ENCODE results near the gene TST.

Gene TST

DNA sequence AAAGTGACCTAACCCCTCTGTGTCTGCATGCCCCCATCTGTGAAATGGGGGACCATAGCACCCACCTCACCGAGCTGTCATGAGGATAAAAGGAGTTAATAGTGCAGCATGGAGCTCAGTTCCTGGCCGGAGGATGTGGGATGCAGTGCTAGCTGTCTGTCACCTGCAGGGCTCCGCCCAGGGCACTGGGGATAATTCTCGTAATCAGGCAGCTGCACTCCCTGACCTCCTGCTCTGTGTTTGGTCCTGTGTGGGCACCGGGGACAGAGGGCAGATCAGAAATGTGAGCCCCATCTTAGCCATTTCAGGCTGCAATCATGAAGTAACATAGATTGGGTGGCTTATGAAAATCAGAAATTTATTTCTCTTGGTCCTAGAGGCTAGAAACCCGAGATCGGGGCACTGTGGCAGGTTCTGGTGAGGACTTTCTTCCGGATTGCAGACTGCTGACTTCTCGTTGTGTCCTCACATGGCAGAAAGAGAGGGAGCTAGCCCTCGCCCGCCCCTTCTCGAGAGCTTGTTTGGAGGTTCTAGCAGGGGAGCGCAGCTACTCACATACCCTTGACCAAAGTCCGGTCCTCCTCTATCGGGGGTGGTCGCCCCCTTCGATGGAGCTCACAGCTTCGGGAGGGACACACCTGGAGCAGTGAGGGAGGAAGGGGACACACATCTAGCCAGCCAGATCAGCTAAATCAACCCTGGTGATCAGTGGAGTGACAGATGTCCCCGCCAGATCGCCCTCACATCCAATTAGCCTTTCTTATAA, 35.5 kb upstream of the TST start:
- H3K4me3 ChIP-seq (ENCODE audit: low read length): no peak overlapping the region
- DNase-seq (ENCODE audit: low read depth, low spot score): no peak

DNA sequence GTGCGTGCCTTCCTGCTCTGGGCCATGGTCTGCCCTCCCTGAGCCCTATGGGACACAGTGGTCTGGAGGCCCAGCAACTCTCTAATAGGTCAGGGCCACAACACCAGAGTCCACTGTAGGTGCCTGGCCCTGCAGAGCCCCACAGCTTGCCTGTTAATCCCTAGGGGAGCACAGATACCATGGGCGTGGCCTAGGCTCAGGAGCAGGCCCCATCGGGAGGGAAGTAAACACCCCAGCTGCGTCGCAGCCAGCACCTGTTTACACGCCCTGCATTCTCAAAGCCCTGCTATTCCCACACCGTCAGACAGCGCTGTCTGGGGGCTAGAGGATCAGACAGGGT, 34.8 kb upstream of the TST start:
- DNase-seq (ENCODE audit: low read depth, low spot score): no peak
- H3K4me3 ChIP-seq (ENCODE audit: low read length): no peak overlapping the region

DNA sequence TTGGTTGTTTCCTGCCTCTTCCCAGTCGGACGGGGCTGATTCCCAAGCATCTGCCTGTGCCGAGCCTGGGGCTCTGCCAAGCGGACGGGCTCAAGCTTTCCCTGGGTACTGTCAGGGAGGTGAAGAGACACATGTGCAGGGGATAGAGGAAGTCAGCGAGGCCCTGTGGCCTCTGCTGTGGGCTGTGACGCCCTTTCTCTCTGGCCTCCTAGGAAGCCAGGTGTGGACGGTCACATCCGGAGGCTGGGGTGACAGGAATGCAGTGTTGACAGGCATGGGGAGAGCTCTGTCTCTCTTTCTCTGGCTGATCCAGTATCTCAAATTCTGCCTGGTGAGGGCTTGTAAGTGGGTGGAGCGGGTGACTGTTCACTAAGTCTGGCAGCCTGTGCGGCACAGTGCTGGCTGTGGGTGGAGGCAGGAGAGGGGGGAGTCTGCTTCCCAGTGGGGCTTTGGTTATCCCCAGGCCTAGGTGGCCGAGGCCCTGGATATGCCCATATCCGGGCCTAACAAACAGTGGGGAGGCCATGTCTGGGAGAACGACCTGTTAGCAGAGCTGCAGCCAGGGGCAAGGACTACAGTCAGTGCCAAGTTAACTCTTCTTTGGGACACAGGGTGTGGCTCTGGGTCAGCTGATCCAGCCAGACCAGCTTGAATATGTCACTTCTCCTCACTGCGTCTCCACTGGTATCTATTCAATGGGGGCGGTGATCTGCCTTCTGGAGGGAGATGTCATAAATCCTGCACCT, 34.2 kb upstream of the TST start:
- no peak overlapping the region for H3K4me3 ChIP-seq (ENCODE audit: low read length)
- no peak for DNase-seq (ENCODE audit: low read depth, low spot score)

DNA sequence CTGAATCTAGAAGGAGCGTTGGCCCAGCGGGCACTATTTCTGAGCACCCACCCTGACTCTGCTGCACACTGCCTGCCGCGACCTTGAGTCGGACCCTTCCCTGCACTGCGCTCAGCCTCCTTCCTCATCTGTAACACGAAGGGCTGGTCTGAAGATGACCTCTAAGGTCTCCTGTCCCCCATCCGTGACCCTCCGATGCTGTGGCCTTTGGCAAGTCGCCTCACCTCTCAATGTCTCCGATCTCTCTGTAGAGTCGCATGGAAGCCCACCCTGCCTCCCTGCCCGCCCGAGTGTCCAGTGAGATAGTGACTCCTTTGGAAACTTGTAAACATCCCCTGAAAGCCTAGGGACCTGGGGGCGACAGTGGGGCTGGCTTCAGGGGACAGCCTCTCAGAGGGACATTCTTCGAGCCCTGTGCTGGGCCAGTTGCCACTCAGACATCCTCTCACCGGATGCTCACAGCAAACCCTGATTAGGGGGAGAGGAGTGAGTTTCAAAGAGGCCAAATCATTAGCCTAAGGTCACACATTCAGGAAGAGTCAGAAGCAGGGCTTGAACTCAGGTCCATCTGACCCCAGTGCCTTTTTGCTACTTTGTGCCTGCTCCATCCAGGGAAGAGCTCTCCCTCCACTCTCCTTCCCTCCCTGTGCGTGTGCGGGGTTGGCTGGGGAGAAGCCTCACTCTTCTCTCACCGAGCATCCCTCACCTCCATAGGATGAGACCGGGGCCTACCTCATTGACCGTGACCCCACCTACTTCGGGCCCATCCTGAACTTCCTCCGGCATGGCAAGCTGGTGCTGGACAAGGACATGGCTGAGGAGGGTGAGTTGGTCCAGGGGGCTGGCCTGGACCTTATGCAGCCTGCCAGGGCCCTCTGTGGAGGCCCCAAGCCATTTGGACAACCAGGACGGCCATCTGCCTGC, 33.4 kb upstream of the TST start:
- peak overlapping the region; percentile 56 for H3K4me3 ChIP-seq (ENCODE audit: low read length)
- no peak for DNase-seq (ENCODE audit: low read depth, low spot score)

DNA sequence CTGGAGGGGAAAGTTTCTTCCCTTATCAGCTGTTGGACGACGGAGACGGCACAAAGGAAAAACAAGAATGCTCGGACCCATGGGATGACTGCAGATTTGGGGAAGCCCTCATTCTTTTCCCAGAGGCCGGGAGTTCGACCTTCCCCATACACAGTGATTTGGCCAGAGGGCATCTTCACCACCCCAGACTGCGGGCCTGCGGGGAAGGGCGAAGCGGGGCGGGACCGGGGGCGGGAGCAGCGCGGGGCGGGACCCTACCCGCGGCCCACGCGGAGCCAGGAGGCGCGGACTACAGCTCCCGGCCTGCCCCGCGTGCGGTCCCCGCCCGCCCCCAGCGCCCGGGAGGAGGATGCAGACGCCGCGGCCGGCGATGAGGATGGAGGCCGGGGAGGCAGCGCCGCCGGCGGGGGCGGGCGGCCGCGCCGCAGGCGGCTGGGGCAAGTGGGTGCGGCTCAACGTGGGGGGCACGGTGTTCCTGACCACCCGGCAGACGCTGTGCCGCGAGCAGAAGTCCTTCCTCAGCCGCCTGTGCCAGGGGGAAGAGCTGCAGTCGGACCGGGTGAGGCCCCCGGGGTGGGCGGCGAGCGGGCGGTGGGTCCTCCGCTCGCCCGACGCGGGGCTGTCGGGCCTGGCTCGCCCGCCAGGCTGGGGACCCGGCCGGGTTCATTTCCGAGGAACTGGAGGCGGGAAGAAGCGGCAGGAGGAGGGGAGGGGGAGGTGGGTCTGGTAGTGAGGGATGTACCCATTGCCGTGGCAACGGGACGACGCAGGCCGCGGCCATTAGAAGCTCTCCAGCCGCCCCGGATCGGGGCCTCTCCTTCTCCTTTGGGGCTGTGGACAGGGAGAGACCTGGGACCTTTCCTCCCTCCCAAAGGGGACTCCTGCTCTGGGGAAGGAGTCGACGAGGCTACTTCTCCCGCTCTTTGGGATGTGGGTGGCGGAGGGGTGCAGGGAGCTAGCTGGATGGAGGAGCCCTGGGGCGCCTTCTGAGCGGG, 32.4 kb upstream of the TST start, which contains the start of gene KCTD17:
TSS of gene KCTD17 (plus strand) at position 352 of the 995 bp plus-strand sequence. CDS start at position 371, 19 bp downstream.
- DNase-seq (ENCODE audit: low read depth, low spot score): peak; percentile 33
- peak within 1 kb of the TSS; percentile 56 for H3K4me3 ChIP-seq (ENCODE audit: low read length)

DNA sequence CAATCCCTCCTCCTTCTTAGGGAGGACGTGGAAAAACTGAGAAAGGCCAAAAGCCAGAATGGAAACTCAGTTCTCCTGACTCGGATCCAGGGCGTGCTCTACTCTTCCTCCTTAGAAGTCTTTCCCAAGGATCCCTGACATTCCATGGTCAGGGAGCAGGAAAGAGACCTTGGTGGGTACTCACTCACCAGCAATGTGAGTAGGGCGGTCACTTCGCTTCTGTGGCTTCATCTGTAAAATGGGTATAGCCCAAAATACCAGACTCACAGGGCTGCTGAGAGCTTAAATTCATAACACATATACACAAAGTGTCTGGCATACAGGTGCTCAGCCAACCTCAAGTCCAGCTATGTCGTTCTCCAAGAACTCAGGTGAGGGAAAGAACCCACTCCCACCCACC, 31.7 kb upstream of the TST start:
- H3K4me3 ChIP-seq (ENCODE audit: low read length): no peak overlapping the region
- no peak for DNase-seq (ENCODE audit: low read depth, low spot score)

DNA sequence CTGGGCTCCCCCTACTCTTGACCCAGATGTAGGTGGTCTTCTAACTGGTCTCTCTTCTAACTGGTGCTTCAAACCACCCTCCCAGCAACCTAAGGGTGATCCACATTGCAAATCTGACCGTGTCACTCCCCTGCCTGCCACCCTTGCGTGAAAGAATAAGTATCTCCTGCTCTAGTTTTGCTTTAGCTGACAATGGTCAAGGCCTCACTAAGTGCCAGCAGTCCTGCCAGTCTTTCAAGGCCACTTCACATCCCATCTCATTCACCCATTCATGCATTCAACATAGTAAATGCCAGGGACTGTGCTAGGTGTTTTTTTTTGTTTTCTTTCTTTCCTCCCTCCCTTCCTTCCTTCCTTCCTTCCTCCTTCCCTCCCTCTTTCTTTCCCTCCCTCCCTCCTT, 30.0 kb upstream of the TST start:
- no peak overlapping the region for H3K4me3 ChIP-seq (ENCODE audit: low read length)
- DNase-seq (ENCODE audit: low read depth, low spot score): no peak

DNA sequence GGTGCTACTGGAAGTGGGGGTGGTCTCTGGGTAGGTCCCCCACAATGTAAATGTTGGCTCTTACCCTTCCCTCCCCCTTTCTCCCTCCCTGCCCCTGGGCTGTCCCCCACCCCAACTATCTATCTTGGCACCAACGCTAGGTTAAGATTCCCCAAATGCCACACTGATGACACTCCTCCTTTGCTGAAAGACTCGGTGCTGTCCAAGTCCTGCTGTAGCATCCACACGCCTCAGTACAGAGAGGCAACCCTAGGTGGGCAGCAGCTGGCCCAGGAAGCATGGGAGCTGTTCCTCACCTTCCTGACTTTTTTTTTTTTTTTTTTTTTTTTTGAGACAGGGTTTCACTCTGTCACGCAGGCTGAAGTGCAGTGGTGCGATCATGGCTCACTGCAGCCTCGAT, 28.9 kb upstream of the TST start:
- H3K4me3 ChIP-seq (ENCODE audit: low read length): no peak overlapping the region
- DNase-seq (ENCODE audit: low read depth, low spot score): no peak

DNA sequence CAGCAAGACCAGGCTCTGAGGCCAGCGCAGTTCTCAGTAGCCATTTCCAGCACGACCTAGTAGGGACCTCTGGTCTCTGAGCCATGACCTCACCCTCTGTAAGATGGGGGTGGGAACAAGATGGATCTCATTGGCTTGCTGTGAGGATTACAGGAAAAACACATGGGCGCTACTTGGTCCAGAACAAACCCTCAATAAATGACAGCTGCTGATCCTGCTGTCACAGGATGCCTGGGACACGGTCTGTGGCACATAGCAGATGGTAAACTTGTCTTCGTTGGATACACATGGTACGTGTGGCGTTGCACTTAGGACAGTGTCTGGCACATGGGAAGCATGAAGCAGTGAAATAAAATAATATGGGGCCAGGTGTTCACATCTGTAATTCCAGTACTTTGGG, 27.8 kb upstream of the TST start:
- H3K4me3 ChIP-seq (ENCODE audit: low read length): no peak overlapping the region
- no peak for DNase-seq (ENCODE audit: low read depth, low spot score)

DNA sequence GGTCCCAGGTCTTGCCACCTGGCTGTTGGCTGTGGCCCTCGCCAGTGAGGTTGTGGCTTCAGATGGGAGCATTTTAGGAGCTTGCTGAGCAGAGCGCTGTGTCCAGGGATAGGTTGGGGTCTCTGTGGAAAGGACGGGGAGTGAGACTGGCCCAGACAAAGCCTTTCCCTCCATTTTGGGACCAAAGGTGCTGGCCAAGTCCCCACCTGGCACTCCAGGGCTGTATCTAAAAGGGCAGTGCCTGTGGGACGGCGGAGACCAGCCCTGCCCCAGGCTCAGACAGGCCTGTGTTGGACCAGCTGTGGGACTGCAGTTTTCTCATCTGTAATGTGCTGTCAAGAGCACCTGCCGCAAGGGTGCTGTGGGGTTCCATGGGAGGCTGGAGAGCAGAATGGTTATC, 27.3 kb upstream of the TST start:
- no peak overlapping the region for H3K4me3 ChIP-seq (ENCODE audit: low read length)
- no peak for DNase-seq (ENCODE audit: low read depth, low spot score)

DNA sequence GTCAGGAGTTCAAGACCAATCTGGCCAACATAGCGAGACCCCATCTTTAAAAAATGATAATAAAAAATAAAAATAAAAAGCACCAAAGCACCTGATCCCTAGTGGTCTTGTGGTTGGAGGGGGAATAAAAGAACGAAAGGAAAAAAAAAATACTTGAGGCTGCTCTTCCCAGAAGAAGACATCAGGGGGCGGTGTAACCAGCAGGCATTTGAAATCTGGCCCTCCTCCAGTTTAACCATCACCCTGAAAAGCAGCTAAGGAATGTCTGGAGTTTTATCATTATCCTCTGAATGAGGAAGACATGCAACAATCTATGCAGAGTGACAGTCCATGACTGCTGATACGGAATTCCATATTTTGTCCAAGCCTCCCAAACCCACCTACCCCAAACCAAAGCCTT, 26.7 kb upstream of the TST start:
- no peak overlapping the region for H3K4me3 ChIP-seq (ENCODE audit: low read length)
- no peak for DNase-seq (ENCODE audit: low read depth, low spot score)

DNA sequence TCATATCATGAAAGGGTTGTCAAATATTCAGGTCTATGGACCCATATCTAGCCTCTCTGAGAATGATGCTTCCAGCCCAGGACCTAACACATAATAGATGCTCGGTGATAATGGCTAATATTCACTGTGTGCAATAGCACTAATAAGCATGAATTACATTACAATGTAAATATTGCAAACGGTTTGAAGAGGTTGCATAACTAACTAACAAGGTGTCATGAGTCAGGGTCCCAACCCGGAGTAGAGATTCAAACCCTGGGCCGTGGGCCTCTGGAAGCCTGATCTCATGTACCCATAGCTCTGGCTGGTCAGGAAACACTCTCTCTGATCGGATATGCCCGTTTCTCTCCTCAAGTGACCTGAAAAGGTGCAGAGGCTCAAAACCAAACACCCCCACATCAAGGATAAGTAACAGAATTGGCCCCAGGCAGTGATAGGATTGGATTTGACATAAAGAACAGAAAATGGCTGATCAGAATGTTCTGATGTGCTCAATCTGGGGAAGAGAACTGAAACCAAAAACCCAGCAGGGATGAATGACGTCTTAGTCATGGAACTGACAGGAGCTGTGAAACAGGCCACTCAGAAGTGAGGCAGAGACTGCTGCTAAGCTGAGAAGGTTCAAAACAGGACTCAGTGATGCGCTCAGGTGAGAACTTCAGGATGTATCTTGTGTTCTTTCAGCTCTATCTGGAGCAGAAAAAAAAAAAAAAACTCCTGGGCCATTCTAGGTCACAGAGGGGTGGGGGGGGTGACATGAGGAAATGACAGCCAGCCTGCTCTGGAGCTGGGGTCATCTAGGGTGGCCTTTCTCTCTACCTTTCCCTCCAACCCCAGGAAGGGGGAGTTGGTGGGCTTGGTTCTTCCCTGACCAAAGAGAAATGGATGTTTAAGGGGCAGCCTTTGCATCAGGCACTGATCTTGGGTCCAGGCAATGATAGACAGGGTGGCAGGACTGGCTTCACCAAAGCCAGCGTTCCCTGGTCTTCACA, 25.7 kb upstream of the TST start:
- H3K4me3 ChIP-seq (ENCODE audit: low read length): no peak overlapping the region
- no peak for DNase-seq (ENCODE audit: low read depth, low spot score)

DNA sequence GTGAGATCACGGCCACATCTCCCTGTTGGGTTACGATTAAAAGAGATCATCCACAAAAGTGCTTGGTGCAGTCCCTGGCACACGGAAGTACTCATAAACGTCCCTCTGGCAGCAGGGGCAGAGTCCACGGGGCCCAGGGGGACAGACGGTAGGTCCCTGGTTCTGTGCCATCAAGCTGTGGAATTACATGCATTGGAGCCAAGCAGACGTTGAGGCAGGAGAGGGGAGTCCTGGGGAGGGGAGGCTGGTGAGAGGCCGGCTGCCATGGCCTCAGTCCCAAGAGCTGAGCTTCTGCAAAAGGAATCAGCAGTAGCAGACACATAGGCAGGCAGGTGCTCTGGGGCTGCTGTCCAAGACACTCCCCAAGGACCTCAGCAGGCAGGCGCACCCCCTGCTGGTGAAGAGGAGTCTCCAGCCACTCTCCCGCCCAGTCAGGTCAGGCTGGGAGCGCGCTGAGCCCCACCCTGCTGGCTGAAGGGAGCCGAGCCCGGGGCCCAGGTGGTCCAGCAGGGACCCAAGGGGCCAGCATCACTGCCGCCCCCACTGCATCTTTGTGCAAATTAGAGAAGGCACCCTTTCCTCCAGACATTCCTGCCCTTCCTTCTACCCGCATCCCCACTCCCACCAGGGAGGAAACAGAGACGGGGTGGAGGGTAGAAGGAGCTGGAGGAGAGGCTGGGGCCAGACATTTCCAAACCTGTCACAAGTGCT, 24.7 kb upstream of the TST start:
- no peak overlapping the region for H3K4me3 ChIP-seq (ENCODE audit: low read length)
- DNase-seq (ENCODE audit: low read depth, low spot score): no peak

DNA sequence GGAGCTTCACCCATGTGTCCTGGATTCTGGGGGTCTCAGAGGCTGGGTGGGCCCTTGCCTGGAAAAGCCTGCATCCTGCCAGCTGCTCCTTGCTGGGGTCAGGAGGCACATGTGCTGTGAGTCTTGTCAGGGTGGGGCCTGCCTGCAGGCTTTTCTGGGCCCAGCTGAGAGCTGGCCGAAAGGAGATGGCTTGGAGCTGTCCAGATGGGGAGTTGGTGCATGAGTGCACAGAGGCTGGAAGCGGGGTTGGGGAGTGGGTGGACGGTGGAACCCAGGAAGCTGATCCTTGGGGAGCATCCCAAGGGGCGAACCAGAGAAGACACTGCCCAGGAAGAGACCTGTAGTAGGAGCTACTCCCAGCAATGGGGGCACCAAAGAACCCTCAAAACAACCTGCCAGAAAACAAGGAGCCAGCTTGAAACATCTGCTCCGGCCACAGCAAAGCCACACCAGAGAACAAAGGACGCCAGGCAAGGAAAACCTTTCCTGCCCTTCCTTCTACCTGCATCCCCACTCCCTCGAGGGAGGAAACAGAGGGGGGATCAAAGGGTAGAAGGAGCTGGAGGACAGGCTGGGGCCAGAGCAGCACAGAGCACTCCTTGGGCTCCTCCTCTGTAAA, 24.1 kb upstream of the TST start:
- no peak for DNase-seq (ENCODE audit: low read depth, low spot score)
- H3K4me3 ChIP-seq (ENCODE audit: low read length): no peak overlapping the region

DNA sequence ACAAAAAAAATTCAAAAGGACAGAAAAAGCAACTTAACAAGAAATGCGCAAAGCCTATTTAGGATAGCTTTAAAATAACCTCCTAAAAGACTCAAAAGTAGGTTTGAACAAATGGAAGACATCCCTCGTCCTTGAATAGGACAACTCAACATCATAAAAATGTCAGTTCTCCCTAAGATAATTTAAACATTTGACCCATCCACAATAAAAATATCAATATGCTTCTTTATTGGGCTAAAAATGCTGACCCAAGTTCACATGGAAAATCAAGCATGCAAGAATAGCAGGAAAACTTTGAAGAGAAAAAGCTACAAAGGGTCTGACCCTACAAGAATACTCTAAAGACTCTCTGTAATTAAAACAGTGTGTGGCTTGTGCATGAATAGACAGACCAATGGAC, 20.2 kb upstream of the TST start:
- H3K4me3 ChIP-seq (ENCODE audit: low read length): no peak overlapping the region
- DNase-seq (ENCODE audit: low read depth, low spot score): no peak

DNA sequence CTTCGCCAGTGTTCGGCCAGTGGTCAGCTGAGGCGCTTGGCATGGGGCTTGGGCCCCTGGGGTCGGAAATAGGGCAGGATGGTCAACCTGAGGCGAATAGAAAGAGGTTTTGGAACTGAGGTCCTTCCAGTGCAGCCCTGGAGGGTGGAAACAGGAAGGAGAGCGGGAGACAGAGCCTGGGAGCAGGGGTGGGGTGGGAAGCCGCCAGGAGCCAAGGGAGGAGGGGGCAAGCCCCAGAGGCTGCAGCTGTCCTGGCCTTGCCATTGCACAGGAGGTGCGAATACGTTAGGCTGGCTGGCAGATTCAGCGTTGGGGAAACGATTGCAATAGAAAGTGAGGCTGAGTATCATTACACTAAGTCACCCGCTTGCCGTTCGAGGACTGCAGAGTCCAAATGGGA, 18.4 kb upstream of the TST start:
- H3K4me3 ChIP-seq (ENCODE audit: low read length): no peak overlapping the region
- DNase-seq (ENCODE audit: low read depth, low spot score): no peak
